GM12892 (cell line): ENCODE data around the gene STK32C.

Experiments
- DNase-seq: peaks from one replicate; pipeline ENCODE4 v3.0.0; 2011; ENCODE audit not compliant: insufficient read length
- FAIRE-seq: peaks from 2 replicates; lab custom pipeline; 2011; peaks lifted over from hg19 to GRCh38; lab: Jason Lieb, UNC
- POLR2A ChIP-seq: IDR thresholded peaks from 2 replicates; pipeline ENCODE4 v1.6.1; 2011; ENCODE audit warnings: low read depth, low read length, control low read depth
- POLR2AphosphoS5 ChIP-seq: IDR thresholded peaks from 2 replicates; pipeline ENCODE4 v1.6.1; 2011; ENCODE audit warnings: low read depth, low read length, control low read depth
- TAF1 ChIP-seq: IDR thresholded peaks from 2 replicates; pipeline ENCODE4 v1.6.1; 2011; ENCODE audit warnings: low read depth, mild to moderate bottlenecking, control low read depth, low read length, borderline replicate concordance

The STK32C gene

DNA sequence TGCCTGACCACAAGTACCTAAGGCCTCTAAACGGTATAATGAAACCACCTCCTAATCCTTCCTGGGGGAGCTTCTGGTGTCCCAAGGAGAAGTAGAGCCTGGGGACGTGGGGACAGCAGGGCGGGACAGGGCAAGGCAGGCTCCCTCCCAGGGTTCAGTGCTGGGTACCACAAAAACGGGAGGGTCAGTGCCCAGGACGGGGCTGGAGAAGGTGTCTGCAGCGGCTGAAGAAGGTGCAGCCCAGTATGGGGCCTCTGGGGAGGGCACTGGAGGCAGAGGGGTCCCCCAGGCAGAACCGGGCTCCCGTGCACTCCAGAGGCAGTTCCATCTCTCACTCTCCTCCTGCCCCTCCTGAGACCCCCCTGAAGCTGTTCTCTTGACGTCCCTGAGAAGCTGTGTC is 74.8 kb downstream of the STK32C start:
- DNase-seq (no peak), FAIRE-seq (no peak)
- TF ChIP-seq POLR2A (no peak), POLR2AphosphoS5 (no peak), TAF1 (no peak)

DNA sequence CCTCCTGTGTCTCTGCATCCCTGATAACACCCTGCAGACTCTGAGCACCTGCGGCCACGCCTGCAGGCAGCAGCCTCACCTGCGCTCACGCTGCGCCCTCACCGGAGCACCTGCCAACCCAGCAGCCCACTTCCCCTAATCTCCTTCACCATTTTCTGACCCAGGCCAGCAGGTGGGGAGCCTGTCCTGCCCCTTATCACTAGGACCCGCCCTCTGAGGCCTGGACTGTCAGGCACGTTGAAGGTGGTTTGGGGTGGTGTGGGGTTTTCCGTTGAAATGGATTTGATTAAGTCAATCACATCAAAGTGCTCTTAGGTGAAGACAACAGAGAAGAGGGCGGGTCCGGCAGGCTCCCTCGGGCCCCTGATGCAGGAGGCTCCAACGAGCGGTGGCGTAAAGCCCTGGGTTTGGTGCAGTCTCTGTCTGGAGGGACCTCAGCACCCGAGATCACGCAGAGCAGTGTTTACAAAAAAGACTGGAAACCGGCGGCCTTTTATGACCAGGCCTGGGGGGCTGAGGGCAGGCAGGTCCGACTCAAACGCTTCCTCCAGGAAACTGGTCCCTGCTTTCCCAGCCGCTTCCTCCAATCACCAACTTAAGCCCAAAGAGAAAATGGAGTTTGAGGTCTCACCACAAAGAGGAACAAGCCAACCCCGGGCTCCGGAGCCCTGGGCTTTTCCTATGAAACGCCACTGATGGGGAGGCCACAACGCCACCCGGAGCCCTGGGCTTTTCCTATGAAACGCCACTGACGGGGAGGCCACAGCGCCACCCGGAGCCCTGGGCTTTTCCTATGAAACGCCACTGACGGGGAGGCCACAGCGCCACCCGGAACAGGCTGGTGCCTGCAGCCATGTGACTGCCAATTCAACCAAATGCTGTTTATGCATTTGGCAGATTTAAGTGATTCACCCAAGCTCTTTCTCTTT is 75.5 kb downstream of the STK32C start:
- FAIRE-seq (no peak), DNase-seq (no peak)
- TF ChIP-seq POLR2AphosphoS5 (no peak), POLR2A (no peak), TAF1 (no peak)

DNA sequence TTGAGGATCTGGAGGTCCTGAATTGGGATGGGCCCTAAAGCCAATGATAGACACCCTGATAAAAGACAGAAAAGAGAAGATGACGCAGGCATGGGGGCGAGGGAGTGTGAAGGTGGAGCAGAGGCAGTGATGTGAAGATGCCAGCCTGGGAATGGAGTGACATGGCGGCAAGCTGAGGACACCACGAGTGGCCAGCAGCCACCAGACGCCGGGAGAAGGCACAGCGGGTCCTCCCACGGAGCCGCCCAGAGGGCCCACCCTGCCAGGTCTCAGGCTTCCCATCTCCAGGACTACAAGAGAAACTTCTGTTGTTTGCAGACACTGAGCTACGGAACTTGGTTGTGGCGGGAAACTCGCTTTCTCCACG is 76.1 kb downstream of the STK32C start:
- TF ChIP-seq POLR2A, result no peak
- TF ChIP-seq TAF1, result no peak
- no peak for TF ChIP-seq POLR2AphosphoS5
- FAIRE-seq, result no peak
- DNase-seq, result no peak

DNA sequence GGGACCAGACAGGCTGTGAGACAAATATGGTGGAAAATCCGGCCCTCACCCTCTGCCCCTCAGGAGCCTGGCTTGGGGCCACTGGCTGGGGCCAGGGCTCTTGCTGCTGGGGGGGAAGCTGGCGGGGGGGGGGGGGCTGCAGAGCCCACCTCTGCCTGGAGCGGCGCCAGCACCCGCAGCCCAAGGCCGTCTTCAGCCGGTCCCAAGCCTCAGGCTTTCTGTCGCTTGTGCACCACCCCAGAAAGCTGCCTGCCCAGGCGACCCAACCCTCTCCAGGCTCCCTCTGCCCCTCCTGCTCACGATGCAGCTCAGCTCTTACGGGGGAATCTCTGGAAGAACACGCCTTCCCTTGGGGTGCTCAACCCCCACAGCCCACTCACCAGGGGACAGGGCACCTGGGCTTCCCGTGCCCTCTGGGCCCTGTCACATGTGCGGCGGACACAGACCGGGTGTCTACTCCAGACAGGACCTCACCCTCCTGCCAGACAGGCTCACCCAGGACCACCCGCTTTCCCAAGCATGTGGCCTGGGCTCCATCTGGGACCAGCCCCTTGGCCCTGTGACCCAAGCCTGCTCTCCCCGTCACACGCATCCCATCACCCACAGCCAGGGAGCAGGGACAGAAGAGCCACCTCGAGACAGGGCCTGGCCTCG is 77.1 kb downstream of the STK32C start:
- no peak for DNase-seq
- FAIRE-seq, result no peak
- no peak for TF ChIP-seq TAF1
- TF ChIP-seq POLR2AphosphoS5, result no peak
- TF ChIP-seq POLR2A, result no peak

DNA sequence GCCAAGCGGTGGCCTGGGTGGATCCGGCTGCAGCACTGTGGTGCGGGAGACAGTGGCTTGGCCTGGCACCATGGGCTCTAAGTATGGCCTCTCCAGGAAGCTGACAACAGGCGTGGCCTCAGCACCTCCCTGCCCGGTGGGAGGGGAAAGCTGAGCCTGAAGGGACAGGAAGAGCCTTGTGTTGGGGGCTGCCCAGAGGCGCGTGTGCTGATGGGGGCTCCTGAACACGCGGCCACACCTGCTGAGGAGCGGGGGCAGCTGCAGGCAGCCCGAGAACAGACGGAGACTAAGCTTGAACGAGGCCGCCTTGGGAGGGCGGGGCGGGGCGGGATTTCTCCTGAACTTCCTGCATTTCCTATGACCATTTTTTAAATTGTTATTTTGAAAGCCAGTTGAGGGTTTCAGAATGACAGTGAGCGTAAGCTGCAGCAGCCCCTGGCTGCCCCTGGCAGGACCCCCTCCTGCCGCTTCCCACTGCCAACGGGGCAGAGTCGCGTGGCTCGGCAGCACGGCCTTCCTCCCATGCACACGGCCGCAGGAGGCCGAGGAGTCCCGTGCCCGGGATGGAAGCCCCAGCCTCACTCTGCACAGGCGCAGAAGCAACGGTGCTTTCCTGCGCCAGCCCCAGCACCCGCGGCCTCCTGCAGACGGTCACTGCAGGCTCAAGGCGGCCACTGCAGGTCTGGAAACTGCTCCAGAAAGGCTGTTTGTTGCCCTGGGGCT is 77.8 kb downstream of the STK32C start:
- DNase-seq (peak; percentile 53), FAIRE-seq (no peak)
- TF ChIP-seq POLR2AphosphoS5 (no peak), TAF1 (no peak), POLR2A (no peak)

DNA sequence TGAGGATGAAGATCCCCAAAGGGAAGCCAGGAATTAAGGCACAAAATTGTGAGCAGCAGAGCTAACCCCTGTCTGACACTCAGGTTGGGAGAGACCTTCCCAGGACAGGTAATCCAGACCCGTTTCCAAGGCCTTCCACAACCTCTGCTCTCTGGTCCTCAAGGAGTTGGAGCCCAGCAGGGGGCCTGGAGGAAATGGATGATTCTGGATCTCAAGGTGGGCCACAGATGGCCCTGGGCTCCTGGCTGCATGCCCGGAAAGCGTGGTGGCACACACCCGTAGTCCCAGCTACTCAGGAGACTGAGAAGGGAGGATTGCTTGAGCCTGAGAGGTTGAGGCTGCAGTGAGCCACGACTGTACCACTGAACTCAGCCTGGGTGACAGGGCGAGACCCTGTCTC is 78.7 kb downstream of the STK32C start:
- TF ChIP-seq TAF1 (no peak), POLR2A (no peak), POLR2AphosphoS5 (no peak)
- no peak for FAIRE-seq

GRCh38 chr10:132228616-132229015 is 79.1 kb downstream of the STK32C start:
- no peak for TF ChIP-seq TAF1
- no peak for TF ChIP-seq POLR2A
- no peak for TF ChIP-seq POLR2AphosphoS5
- FAIRE-seq, result no peak
- no peak for DNase-seq

More for the DNA sequence above, 78.7 kb downstream of the STK32C start:
- DNase-seq, result no peak

DNA sequence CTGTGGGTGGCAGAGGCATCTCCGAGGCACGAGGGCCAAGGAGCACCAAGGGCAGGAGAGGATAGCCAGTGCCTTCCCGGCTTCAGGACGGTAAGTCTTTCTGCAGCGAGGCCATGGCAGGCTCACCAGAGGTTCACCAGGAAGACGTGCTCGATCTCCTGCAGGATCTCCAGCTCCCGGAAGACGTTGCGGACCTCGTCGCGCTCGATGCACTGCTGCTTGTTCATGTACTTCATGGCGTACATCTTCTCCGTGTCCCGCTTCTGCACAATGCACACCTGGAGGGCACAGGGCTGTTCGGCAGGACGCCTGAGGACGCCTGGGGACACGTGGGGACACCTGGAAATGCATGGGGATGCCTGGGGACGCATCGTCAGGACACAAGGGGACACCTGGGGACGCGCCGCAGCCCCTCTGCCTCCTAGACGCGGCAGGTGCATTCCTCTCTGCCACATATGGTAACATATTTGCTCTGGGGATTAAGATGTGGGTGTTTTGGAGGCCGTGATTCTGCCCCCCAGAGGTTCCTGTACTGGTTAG is 79.8 kb downstream of the STK32C start:
- TF ChIP-seq POLR2A, result no peak
- no peak for TF ChIP-seq TAF1
- no peak for TF ChIP-seq POLR2AphosphoS5
- FAIRE-seq, result no peak
- DNase-seq, result no peak

DNA sequence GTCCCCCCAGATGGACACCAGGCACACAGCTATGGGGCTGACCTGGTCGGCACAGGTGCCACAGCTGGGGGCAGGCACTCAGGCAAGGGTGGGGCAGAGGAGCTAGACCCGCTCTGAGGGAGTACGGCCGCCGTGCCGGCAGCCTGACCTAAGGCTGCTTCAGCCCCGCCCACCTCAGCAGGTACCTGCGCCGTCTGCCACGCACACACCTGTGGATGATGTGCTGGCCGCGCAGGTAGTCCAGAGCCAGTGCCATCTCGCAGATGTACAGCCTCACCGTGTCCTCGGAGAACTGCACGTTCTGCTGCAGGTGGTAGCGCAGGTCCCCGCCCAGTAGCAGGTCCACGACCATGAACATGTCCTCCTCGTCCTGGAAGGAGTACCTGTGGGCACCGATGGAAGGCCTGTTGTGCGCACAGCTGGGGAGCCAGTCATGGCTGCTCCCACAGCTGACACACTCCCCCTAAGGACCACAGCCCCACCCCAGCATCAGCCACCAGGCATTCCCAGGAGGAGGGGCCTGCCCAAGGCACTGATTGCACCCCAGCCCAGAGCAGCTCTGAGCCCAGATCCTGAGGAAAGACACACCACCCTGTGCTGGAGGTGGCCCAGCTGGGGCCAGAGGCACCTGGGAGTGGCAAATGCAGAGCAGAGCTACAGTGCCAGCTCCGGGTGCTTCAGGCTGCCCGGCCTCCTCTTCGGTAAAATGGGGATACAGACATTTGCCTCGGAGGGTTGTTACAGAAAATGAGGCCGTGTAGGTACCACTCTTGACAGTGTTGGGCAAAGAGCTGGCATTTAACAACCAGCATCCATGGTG is 81.0 kb downstream of the STK32C start:
- no peak for TF ChIP-seq POLR2AphosphoS5
- no peak for TF ChIP-seq TAF1
- TF ChIP-seq POLR2A, result no peak
- DNase-seq (no peak), FAIRE-seq (no peak)

DNA sequence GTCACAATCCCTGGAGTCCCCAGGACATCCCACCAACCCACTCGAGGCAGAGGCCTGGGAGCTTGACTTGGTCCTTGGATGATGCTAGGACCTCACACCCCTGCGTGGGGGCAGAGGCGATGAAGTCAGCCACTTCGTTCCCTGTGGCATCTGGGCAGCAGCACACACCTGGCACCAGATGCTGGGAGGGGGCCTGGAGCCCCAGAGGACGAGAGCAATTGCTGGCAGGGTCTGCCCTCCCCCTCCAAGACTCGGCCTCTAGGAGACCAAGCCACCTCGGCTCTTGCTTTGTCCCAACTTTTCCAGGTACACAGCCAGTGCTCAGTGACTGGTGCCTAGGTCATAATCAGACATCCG is 81.9 kb downstream of the STK32C start:
- DNase-seq (no peak), FAIRE-seq (no peak)
- TF ChIP-seq POLR2AphosphoS5 (no peak), TAF1 (no peak), POLR2A (no peak)

- DNase-seq (no peak), FAIRE-seq (no peak)
- TF ChIP-seq POLR2A, result no peak
- TF ChIP-seq TAF1, result no peak
- TF ChIP-seq POLR2AphosphoS5, result no peak
Observed at GRCh38 chr10:132225073-132225848, 82.5 kb downstream of the STK32C start.
